Activated CD4-positive, alpha-beta T cell treated with anti-CD3 and anti-CD28 coated beads for 36 hours (primary cell): ENCODE results near the gene CORO2A. TPM values are rescaled to one million over a fixed set of nuclear protein-coding genes. Genes with fewer than 3 reads are reported as not detected.
"Not testable (repeated sequence)": the region's sequence is repeated elsewhere in the genome, so short reads cannot be mapped to it uniquely, and the experiment has no call there.

Experiments used
- ATAC-seq: fragments of 200-7000 bp; cut with Tn5 transposase; one replicate; pipeline ENCODE4 v1.10.0; 2021; ENCODE audit warnings: mild to moderate bottlenecking, moderate library complexity
- CTCF ChIA-PET: fragments of 350-600 bp; sonication (Branson Sonifier 250); formaldehyde crosslinking; loops from one replicate; lab custom pipeline; 2021; ENCODE audit warnings: antibody characterized with exemption; lab: Charles Lee
- POLR2A ChIA-PET: fragments of 350-600 bp; sonication (Branson Sonifier 250); formaldehyde crosslinking; loops from one replicate; lab custom pipeline; 2021; ENCODE audit warnings: antibody characterized with exemption, inconsistent platforms; lab: Charles Lee
- DNase-seq: peaks from one replicate; pipeline ENCODE4 v3.0.0-alpha.2; 2020
- H3K27ac Mint-ChIP-seq: one replicate; pipeline ENCODE4 v1.8.0; 2021; ENCODE audit warnings: mixed read lengths
- H3K27me3 Mint-ChIP-seq: one replicate; pipeline ENCODE4 v1.8.0; 2021; ENCODE audit warnings: mixed read lengths
- H3K36me3 Mint-ChIP-seq: one replicate; pipeline ENCODE4 v1.8.0; 2021; ENCODE audit warnings: low read depth, mixed read lengths
- H3K4me1 Mint-ChIP-seq: one replicate; pipeline ENCODE4 v1.8.0; 2021; ENCODE audit warnings: mixed read lengths
- H3K4me3 Mint-ChIP-seq: one replicate; pipeline ENCODE4 v1.8.0; 2021; ENCODE audit warnings: mild to moderate bottlenecking, moderate library complexity, mixed read lengths
- H3K9me3 Mint-ChIP-seq: one replicate; pipeline ENCODE4 v1.8.0; 2021; ENCODE audit warnings: low read depth, mixed read lengths
- intact Hi-C, 2 experiments: fragments of 100-400 bp; cut with DNase I in 1 of 2; cut with micrococcal nuclease in 1 of 2; formaldehyde crosslinking; loops; one replicate each; pipeline versions ENCODE4 v1.14.2 to v1.15.1; 2022 to 2024; cut with DNase I, micrococcal nuclease
- total RNA-seq, 2 experiments: library from RNA; stranded (reverse); gene quantifications; one replicate each; pipeline ENCODE4 v1.2.3, GENCODE V29; 2021

CORO2A gene
- total RNA-seq, 2 experiments from 2014 or later: 9.7 to 10.3 TPM

GRCh38 chr9:98124091-98124490 is 68.3 kb downstream of the CORO2A start:
- H3K27ac Mint-ChIP-seq, intact Hi-C loops, H3K4me3 Mint-ChIP-seq, H3K9me3 Mint-ChIP-seq, H3K36me3 Mint-ChIP-seq, DNase-seq, POLR2A ChIA-PET, ATAC-seq, H3K27me3 Mint-ChIP-seq: not testable (repeated sequence)
- CTCF ChIA-PET: interaction anchor here (0.5 kb wide), 1 partner anchor 49 kb away, joined by 3 read pairs; no protein-coding TSS in a partner anchor
- peaks cover 30% of the 10 kb centered on the region for H3K4me1 Mint-ChIP-seq

GRCh38 chr9:98121058-98121457 is 71.4 kb downstream of the CORO2A start:
- DNase-seq: no peak
- CTCF ChIA-PET: interaction anchor here (0.6 to 1.4 kb wide), 9 partner anchors 10 to 153 kb away, joined by 3 to 7 read pairs (median 4); no protein-coding TSS in a partner anchor
- no peaks in the 10 kb centered on the region for H3K27me3 Mint-ChIP-seq
- H3K4me3 Mint-ChIP-seq: no peak overlapping the region
- H3K36me3 Mint-ChIP-seq: peaks cover 14% of the 10 kb centered on the region
- intact Hi-C loops: no loop called here
- H3K9me3 Mint-ChIP-seq: no peaks in the 10 kb centered on the region
- H3K27ac Mint-ChIP-seq: no peak overlapping the region
- POLR2A ChIA-PET: interaction anchor here (0.8 kb wide), 1 partner anchor 13 kb away, joined by 3 read pairs; no protein-coding TSS in a partner anchor
- H3K4me1 Mint-ChIP-seq: peaks cover 41% of the 10 kb centered on the region
- no peak for ATAC-seq

- peak overlapping the region; percentile 91 for H3K27ac Mint-ChIP-seq
- H3K9me3 Mint-ChIP-seq: no peaks in the 10 kb centered on the region
- peaks cover 41% of the 10 kb centered on the region for H3K4me1 Mint-ChIP-seq
- H3K27me3 Mint-ChIP-seq: no peaks in the 10 kb centered on the region
- POLR2A ChIA-PET: interaction anchor here (0.8 kb wide), 1 partner anchor 12 kb away, joined by 3 read pairs; no protein-coding TSS in a partner anchor
- intact Hi-C loops: no loop called here
- no peak for DNase-seq
- H3K4me3 Mint-ChIP-seq: peak overlapping the region; percentile 75
- ATAC-seq: no peak
- CTCF ChIA-PET: interaction anchor here (0.6 to 1.1 kb wide), 5 partner anchors 12 to 186 kb away, joined by 3 to 6 read pairs (median 4); no protein-coding TSS in a partner anchor
- peaks cover 16% of the 10 kb centered on the region for H3K36me3 Mint-ChIP-seq
Observed at GRCh38 chr9:98120476-98120875, 72.0 kb downstream of the CORO2A start.

GRCh38 chr9:98118640-98119601 is 73.5 kb downstream of the CORO2A start, which contains the start of gene TRIM14:
Gene TRIM14 (minus strand): TSS chr9:98119222. CDS start chr9:98119188, 34 bp downstream.
- peak within 1 kb of the TSS; percentile 91 for H3K27ac Mint-ChIP-seq
- POLR2A ChIA-PET: interaction anchor here (1.2 to 1.9 kb wide), 4 partner anchors 15 to 137 kb away, joined by 4 to 5 read pairs (median 4); partner anchors contain the start of gene NANS
- H3K27me3 Mint-ChIP-seq: no peaks in the 10 kb centered on the region
- H3K4me3 Mint-ChIP-seq: peak within 1 kb of the TSS; percentile 75
- H3K9me3 Mint-ChIP-seq: no peaks in the 10 kb centered on the region
- ATAC-seq: peak; percentile 49
- CTCF ChIA-PET: interaction anchor here (0.7 to 2.2 kb wide), 20 partner anchors 9 to 417 kb away, joined by 3 to 13 read pairs (median 4); partner anchors contain the start of gene TBC1D2
- H3K36me3 Mint-ChIP-seq: peaks cover 14% of the 10 kb centered on the region
- intact Hi-C loops: loop anchor here (1.0 to 5.0 kb wide), 9 partner anchors 11 to 197 kb away; partner anchors contain the start of genes CORO2A (in 2 of the 2), TBC1D2 (in 1 of the 2) and TRMO (in 1 of the 2)
- DNase-seq: peak; percentile 79
- peaks cover 47% of the 10 kb centered on the region for H3K4me1 Mint-ChIP-seq

- peak; percentile 74 for ATAC-seq
- ChIA-PET POLR2A (interaction anchor here (1.2 to 1.9 kb wide), 4 partner anchors 14 to 138 kb away, joined by 4 to 5 read pairs (median 4); partner anchors contain the start of gene NANS), CTCF (interaction anchor here (0.9 to 2.2 kb wide), 18 partner anchors 10 to 233 kb away, joined by 3 to 13 read pairs (median 4); partner anchors contain the start of gene TBC1D2)
- H3K36me3 Mint-ChIP-seq: peaks cover 14% of the 10 kb centered on the region
- H3K4me1 Mint-ChIP-seq: peaks cover 51% of the 10 kb centered on the region
- H3K4me3 Mint-ChIP-seq: peak overlapping the region; percentile 75
- peak; percentile 70 for DNase-seq
- peak overlapping the region; percentile 91 for H3K27ac Mint-ChIP-seq
- intact Hi-C loops: loop anchor here (1.0 to 5.0 kb wide), 9 partner anchors 10 to 196 kb away; partner anchors contain the start of genes CORO2A (in 2 of the 2), TBC1D2 (in 1 of the 2) and TRMO (in 1 of the 2)
- H3K9me3 Mint-ChIP-seq: no peaks in the 10 kb centered on the region
- no peaks in the 10 kb centered on the region for H3K27me3 Mint-ChIP-seq
Observed at GRCh38 chr9:98117984-98118639, 74.3 kb downstream of the CORO2A start.

GRCh38 chr9:98117097-98117496 is 75.3 kb downstream of the CORO2A start:
- ChIA-PET CTCF (interaction anchor here (1.0 to 1.4 kb wide), 2 partner anchors 17 to 18 kb away, joined by 3 to 4 read pairs; no protein-coding TSS in a partner anchor), POLR2A (interaction anchor here (0.6 kb wide), 1 partner anchor 181 kb away, joined by 4 read pairs; no protein-coding TSS in a partner anchor)
- not testable (repeated sequence) for H3K27me3 Mint-ChIP-seq, H3K27ac Mint-ChIP-seq, H3K9me3 Mint-ChIP-seq, ATAC-seq, DNase-seq
- H3K36me3 Mint-ChIP-seq: peaks cover 18% of the 10 kb centered on the region
- peaks cover 53% of the 10 kb centered on the region for H3K4me1 Mint-ChIP-seq
- intact Hi-C loops: loop anchor here in 1 of 2 experiments (5.0 kb wide), 1 partner anchor 145 kb away; no protein-coding TSS in a partner anchor
- H3K4me3 Mint-ChIP-seq: peak overlapping the region; percentile 75

GRCh38 chr9:98109052-98109451 is 83.4 kb downstream of the CORO2A start:
- H3K27ac Mint-ChIP-seq: peak overlapping the region; percentile 95
- ATAC-seq (no peak), DNase-seq (no peak)
- ChIA-PET POLR2A (no interaction called here), CTCF (interaction anchor here (1.5 to 1.9 kb wide), 3 partner anchors 9 to 147 kb away, joined by 4 to 9 read pairs (median 5); partner anchors contain the start of gene TRIM14)
- no peaks in the 10 kb centered on the region for H3K27me3 Mint-ChIP-seq
- intact Hi-C loops: loop anchor here in 1 of 2 experiments (10.0 kb wide), 3 partner anchors 414 to 996 kb away; partner anchors contain the start of genes ANKS6, TGFBR1 and XPA
- H3K9me3 Mint-ChIP-seq: no peaks in the 10 kb centered on the region
- peak overlapping the region; percentile 63 for H3K4me3 Mint-ChIP-seq
- H3K36me3 Mint-ChIP-seq: peaks cover 67% of the 10 kb centered on the region
- peaks cover 77% of the 10 kb centered on the region for H3K4me1 Mint-ChIP-seq

GRCh38 chr9:98108531-98109031 is 83.9 kb downstream of the CORO2A start:
- DNase-seq (peak; percentile 60), ATAC-seq (peak; percentile 88)
- Mint-ChIP-seq H3K9me3 (no peaks in the 10 kb centered on the region), H3K27me3 (no peaks in the 10 kb centered on the region), H3K36me3 (peaks cover 69% of the 10 kb centered on the region), H3K4me3 (peak overlapping the region; percentile 63), H3K27ac (peak overlapping the region; percentile 95), H3K4me1 (peaks cover 80% of the 10 kb centered on the region)
- ChIA-PET CTCF (interaction anchor here (0.7 to 1.9 kb wide), 5 partner anchors 10 to 366 kb away, joined by 3 to 9 read pairs (median 4); partner anchors contain the start of gene TRIM14), POLR2A (interaction anchor here (0.5 to 0.6 kb wide), 2 partner anchors 12 to 359 kb away, joined by 3 read pairs; no protein-coding TSS in a partner anchor)
- intact Hi-C loops: loop anchor here in 1 of 2 experiments (1.0 to 10.0 kb wide), 4 partner anchors 10 to 996 kb away; partner anchors contain the start of genes ANKS6, TGFBR1 and XPA

- ChIA-PET CTCF (interaction anchor here (0.7 to 1.9 kb wide), 5 partner anchors 10 to 366 kb away, joined by 3 to 9 read pairs (median 4); partner anchors contain the start of gene TRIM14), POLR2A (interaction anchor here (0.6 kb wide), 1 partner anchor 360 kb away, joined by 3 read pairs; no protein-coding TSS in a partner anchor)
- Mint-ChIP-seq H3K36me3 (peaks cover 69% of the 10 kb centered on the region), H3K4me1 (peaks cover 79% of the 10 kb centered on the region), H3K27me3 (no peaks in the 10 kb centered on the region), H3K4me3 (peak overlapping the region; percentile 63), H3K27ac (peak overlapping the region; percentile 95), H3K9me3 (no peaks in the 10 kb centered on the region)
- ATAC-seq (no peak), DNase-seq (no peak)
- intact Hi-C loops: loop anchor here in 1 of 2 experiments (1.0 to 10.0 kb wide), 4 partner anchors 10 to 997 kb away; partner anchors contain the start of genes ANKS6, TGFBR1 and XPA
Observed at GRCh38 chr9:98107926-98108325, 84.5 kb downstream of the CORO2A start.
